IMR-90 (cell line): Measurements from ENCODE around the gene CERS6. TPM values are rescaled to one million over a fixed set of nuclear protein-coding genes. Genes with fewer than 3 reads are reported as not detected.

Experiments
- ATAC-seq: fragments of 200-7000 bp; cut with Tn5 transposase; 2 replicates; pipeline ENCODE4 v1.9.1; 2020; ENCODE audit warnings: low read depth, mild to moderate bottlenecking, moderate library complexity
- BruUV-seq: library from RNA; stranded (reverse); fragments of 400-500 nt; replicated peaks from 2 replicates; lab custom pipeline; 2021; lab: Mats Ljungman, UMichigan
- CTCF ChIA-PET: fragments of 300-600 bp; formaldehyde crosslinking; extraction: SDS; loops from one replicate; lab custom pipeline; 2021; ENCODE audit warnings: antibody characterized with exemption; lab: Yijun Ruan, JAX
- POLR2A ChIA-PET: fragments of 300-600 bp; sonication (Branson Sonifier 250); formaldehyde crosslinking; loops from one replicate; lab custom pipeline; 2022; ENCODE audit warnings: antibody characterized with exemption; ENCODE audit not compliant: unreplicated experiment; lab: Charles Lee
- DNase-seq: peaks from one replicate; pipeline ENCODE4 v3.0.0; 2013
- H2AFZ ChIP-seq: replicated peaks from 2 replicates; pipeline ENCODE3; 2013; ENCODE audit warnings: low read length, mild to moderate bottlenecking; ENCODE audit not compliant: poor library complexity
- H2AK5ac ChIP-seq: 2 replicates; pipeline ENCODE4 v1.6.1; 2013; ENCODE audit warnings: low read depth, low read length, inconsistent platforms
- H2AK9ac ChIP-seq: replicated peaks from 2 replicates; pipeline ENCODE3; 2013; ENCODE audit warnings: mild to moderate bottlenecking, low read depth, low read length, moderate library complexity; ENCODE audit not compliant: poor library complexity
- H2BK120ac ChIP-seq: 2 replicates; pipeline ENCODE4 v1.6.1; 2013; ENCODE audit warnings: low read depth, low read length, inconsistent platforms
- H2BK15ac ChIP-seq: 3 replicates; pipeline ENCODE4 v1.6.1; 2013; ENCODE audit warnings: low read depth, low read length, inconsistent platforms
- H2BK20ac ChIP-seq: 2 replicates; pipeline ENCODE4 v1.6.1; 2013; ENCODE audit warnings: low read depth, mild to moderate bottlenecking, inconsistent platforms, low read length, moderate library complexity
- H2BK5ac ChIP-seq: 2 replicates; pipeline ENCODE4 v1.6.1; 2013; ENCODE audit warnings: mild to moderate bottlenecking, low read depth, low read length, inconsistent platforms; ENCODE audit not compliant: poor library complexity, severe bottlenecking
- H3K14ac ChIP-seq: replicated peaks from 2 replicates; pipeline ENCODE4 v1.6.1; 2013; ENCODE audit warnings: low read depth, low read length, inconsistent platforms
- H3K18ac ChIP-seq: 2 replicates; pipeline ENCODE4 v1.6.1; 2013; ENCODE audit warnings: low read depth, low read length, control low read depth
- H3K23ac ChIP-seq: 2 replicates; pipeline ENCODE4 v1.6.1; 2013; ENCODE audit warnings: low read depth, low read length, inconsistent platforms
- H3K27ac ChIP-seq: 2 replicates; pipeline ENCODE4 v1.5.1; 2013; ENCODE audit warnings: mild to moderate bottlenecking, control low read depth, low read length; ENCODE audit not compliant: insufficient read depth
- H3K27me3 ChIP-seq: 2 replicates; pipeline ENCODE4 v1.6.1; 2013; ENCODE audit warnings: low read length; ENCODE audit not compliant: control insufficient read depth, insufficient read depth
- H3K36me3 ChIP-seq: 2 replicates; pipeline ENCODE4 v1.6.1; 2013; ENCODE audit warnings: low read length, mixed read lengths; ENCODE audit not compliant: control insufficient read depth, insufficient read depth
- H3K4ac ChIP-seq: 2 replicates; pipeline ENCODE4 v1.6.1; 2013; ENCODE audit warnings: low read depth, low read length, inconsistent platforms
- H3K4me1 ChIP-seq: 2 replicates; pipeline ENCODE4 v1.6.1; 2013; ENCODE audit warnings: low read length, mixed read lengths; ENCODE audit not compliant: control insufficient read depth, insufficient read depth
- H3K4me2 ChIP-seq: 2 replicates; pipeline ENCODE4 v1.6.1; 2013; ENCODE audit warnings: low read depth, mild to moderate bottlenecking, control low read depth, low read length, moderate library complexity
- H3K4me3 ChIP-seq: 2 replicates; pipeline ENCODE4 v1.5.1; 2013; ENCODE audit warnings: low read depth, mild to moderate bottlenecking, control low read depth, low read length, moderate library complexity; ENCODE audit not compliant: insufficient read depth
- H3K56ac ChIP-seq: 2 replicates; pipeline ENCODE4 v1.6.1; 2013; ENCODE audit warnings: low read length, inconsistent platforms; ENCODE audit not compliant: insufficient read depth; ENCODE audit errors: extremely low read depth
- H3K79me1 ChIP-seq, 2 experiments: 2 replicates each; pipeline ENCODE4 v1.6.1; 2013; ENCODE audit warnings: low read length in 2 of 2, inconsistent platforms in 1 of 2, low read depth in 1 of 2
- H3K9ac ChIP-seq: 2 replicates; pipeline ENCODE4 v1.6.1; 2013; ENCODE audit warnings: low read depth, low read length, control low read depth
- H3K9me1 ChIP-seq: 2 replicates; pipeline ENCODE4 v1.6.1; 2013; ENCODE audit warnings: low read length, inconsistent platforms; ENCODE audit not compliant: insufficient read depth
- H3K9me3 ChIP-seq: 2 replicates; pipeline ENCODE4 v1.6.1; 2013; ENCODE audit warnings: low read length; ENCODE audit not compliant: control insufficient read depth, insufficient read depth
- H4K20me1 ChIP-seq: 2 replicates; pipeline ENCODE4 v1.6.1; 2013; ENCODE audit warnings: low read length, inconsistent platforms; ENCODE audit not compliant: insufficient read depth
- H4K5ac ChIP-seq: 2 replicates; pipeline ENCODE4 v1.6.1; 2013; ENCODE audit warnings: mild to moderate bottlenecking, low read depth, low read length, control low read depth
- H4K8ac ChIP-seq, 2 experiments: 2 replicates each; pipeline ENCODE4 v1.6.1; 2013; ENCODE audit warnings: low read depth in 2 of 2, low read length in 2 of 2, control low read depth in 1 of 2, inconsistent platforms in 1 of 2
- H4K91ac ChIP-seq: 2 replicates; pipeline ENCODE4 v1.6.1; 2013; ENCODE audit warnings: low read depth, low read length, inconsistent platforms; ENCODE audit not compliant: insufficient read depth
- SMC3 ChIP-seq: fragments of 150-350 bp; IDR thresholded peaks from 2 replicates; pipeline ENCODE4 v1.6.1; 2016; ENCODE audit warnings: low read depth, mild to moderate bottlenecking, antibody characterized with exemption, low read length, moderate library complexity
- WGBS, 2 experiments: methylation state at CpG; one replicate each; pipeline versions ENCODE4 v1.1.5 to v1.1.7; 2013; ENCODE audit warnings: missing lambda C conversion rate in 2 of 2; ENCODE audit not compliant: insufficient read length in 1 of 2; ENCODE audit errors: extremely low coverage in 2 of 2; 5-methylcytosine and 5-hydroxymethylcytosine counted together
- dilution Hi-C: fragments of 300-500 bp; cut with HindIII; formaldehyde crosslinking; loops from one replicate; pipeline ENCODE4 v1.14.3; 2018; ENCODE audit warnings: low sequenced_read_pairs; ENCODE audit not compliant: unreplicated experiment
- in situ Hi-C: fragments of 300-500 bp; cut with MboI; formaldehyde crosslinking; loops from 3 replicates; pipeline ENCODE4 v1.14.3; 2019; ENCODE audit warnings: low sequenced_read_pairs, inconsistent platforms, mixed read lengths
- intact Hi-C: fragments of 100-400 bp; cut with micrococcal nuclease; formaldehyde crosslinking; loops from 2 replicates; pipeline ENCODE4 v1.10.0; 2022
- polyA plus RNA-seq, 3 experiments: library from polyadenylated mRNA; depleted of rRNA; stranded (reverse); fragments of >200 nt; gene quantifications; 2 replicates each; pipeline ENCODE4 v1.2.3, GENCODE V29; 2012; ENCODE audit warnings: low replicate concordance in 1 of 3
- total RNA-seq: library from RNA; depleted of rRNA; stranded (reverse); fragments of >200 nt; gene quantifications from 2 replicates; pipeline ENCODE4 v1.2.3, GENCODE V29; 2012

The CERS6 gene
- total and polyA plus RNA-seq, 2 of the 4 experiments (the other 2 are of a cell fraction), result 2.1 to 5.7 TPM

DNA sequence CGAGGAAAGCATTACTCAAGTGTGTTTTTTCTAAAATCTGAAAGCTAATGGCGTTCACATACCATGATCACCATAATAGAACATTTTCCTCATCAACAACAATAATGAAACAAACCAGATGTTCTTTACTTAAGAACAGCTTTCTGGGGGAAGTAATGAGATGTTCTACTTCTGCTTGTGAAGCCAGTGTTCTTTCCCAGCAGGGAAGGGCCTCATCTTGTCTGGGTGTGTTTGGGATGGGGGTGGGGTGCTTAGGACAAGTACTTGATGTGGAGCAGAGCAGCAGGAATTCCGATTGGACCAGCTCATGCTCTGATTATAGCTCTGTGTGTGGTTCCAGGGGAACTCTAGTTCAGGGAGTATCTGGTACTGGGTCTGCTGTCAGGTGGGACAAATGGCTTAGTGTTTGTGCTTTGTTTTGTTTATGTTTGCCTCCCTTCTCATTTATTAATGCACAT is 183.4 kb downstream of the CERS6 start:
- Histone ChIP-seq H4K8ac (no peak overlapping the region), H3K4ac (no peak overlapping the region), H4K5ac (no peak overlapping the region), H2BK20ac (no peak overlapping the region), H3K79me1 (no peaks in the 10 kb centered on the region), H3K9me1 (peaks cover 3% of the 10 kb centered on the region; the same call in 1 of the 2 replicates), H3K4me3 (no peak overlapping the region), H3K4me2 (peak overlapping the region; percentile 44), H3K9ac (no peak overlapping the region), H3K27me3 (no peaks in the 10 kb centered on the region), H2BK15ac (no peak overlapping the region), H2AK9ac (no peak overlapping the region), H4K91ac (no peak overlapping the region), H2BK120ac (no peak overlapping the region), H3K18ac (no peak overlapping the region), H3K56ac (no peak overlapping the region), H3K9me3 (no peaks in the 10 kb centered on the region), H2BK5ac (no peak overlapping the region), H3K36me3 (no peaks in the 10 kb centered on the region), H3K23ac (no peak overlapping the region), H2AFZ (peak overlapping the region; percentile 67), H3K14ac (no peak overlapping the region; the same call in 1 of the 2 replicates), H4K20me1 (no peaks in the 10 kb centered on the region), H3K4me1 (peaks cover 5% of the 10 kb centered on the region), H2AK5ac (no peak overlapping the region), H3K27ac (no peak overlapping the region)
- CTCF ChIA-PET, result no interaction called here
- dilution Hi-C loops, result no loop called here
- POLR2A ChIA-PET, result no interaction called here
- BruUV-seq, result no TSS peak
- ATAC-seq (peak; percentile 88), DNase-seq (peak; percentile 85)
- in situ Hi-C loops, result no loop called here
- no peak for TF ChIP-seq SMC3
- intact Hi-C loops, result no loop called here
- WGBS, 2 experiments, result no CpG with 5 or more reads among the region's 3 CpGs
